Heart right ventricle (tissue), 16 donors: ENCODE measurements around the gene RFX8. TPM values are rescaled to one million over a fixed set of nuclear protein-coding genes. Genes with fewer than 3 reads are reported as not detected.

Source experiments
- ATAC-seq, 8 donors: fragments of 200-7000 bp; cut with Tn5 transposase; one replicate each; pipeline ENCODE4 v1.9.1; 2020; ENCODE audit warnings: mild to moderate bottlenecking in 8 of 8, moderate library complexity in 8 of 8, moderate number of reproducible peaks in 1 of 8
- DNase-seq, 2 donors: peaks; one replicate each; pipeline ENCODE4 v3.0.0-alpha.2; 2020
- H3K27ac ChIP-seq, 10 donors: fragments of 200-600 bp; sonication (generic) in 2 of 10; one replicate each; pipeline versions ENCODE4 v1.5.0 to v1.8.0; 2020 to 2022; ENCODE audit warnings: mild to moderate bottlenecking in 3 of 10
- H3K27me3 ChIP-seq, 7 donors: fragments of 200-600 bp; one replicate each; pipeline ENCODE4 v1.8.0; 2021 to 2022; ENCODE audit warnings: mild to moderate bottlenecking in 2 of 7
- H3K36me3 ChIP-seq, 9 donors: fragments of 200-600 bp; sonication (generic) in 1 of 9; one replicate each; pipeline versions ENCODE4 v1.5.0 to v1.8.0; 2020 to 2022; ENCODE audit warnings: mild to moderate bottlenecking in 2 of 9
- H3K4me1 ChIP-seq, 9 donors: fragments of 200-600 bp; sonication (generic) in 1 of 9; one replicate each; pipeline versions ENCODE4 v1.5.0 to v1.8.0; 2020 to 2022; ENCODE audit warnings: mild to moderate bottlenecking in 4 of 9
- H3K4me3 ChIP-seq, 10 donors: fragments of 200-600 bp; sonication (generic) in 2 of 10; one replicate each; pipeline versions ENCODE4 v1.5.0 to v1.8.0; 2020 to 2022; ENCODE audit warnings: mild to moderate bottlenecking in 7 of 10, moderate library complexity in 2 of 10
- H3K9me3 ChIP-seq, 11 donors: fragments of 200-600 bp in 10 of 11; sonication (generic) in 2 of 11; one replicate each; pipeline versions ENCODE4 v1.5.0 to v1.8.0; 2013 to 2022; ENCODE audit warnings: mild to moderate bottlenecking in 2 of 11, control low read depth in 1 of 11, moderate library complexity in 1 of 11
- CTCF ChIP-seq, 9 donors: fragments of 200-600 bp; sonication (generic) in 2 of 9; IDR thresholded peaks; one replicate each; pipeline versions ENCODE4 v1.5.0 to v1.8.0; 2021 to 2022; ENCODE audit warnings: antibody characterized with exemption in 9 of 9, mild to moderate bottlenecking in 5 of 9, moderate library complexity in 1 of 9
- WGBS, 2 donors: extraction: QIAGEN DNeasy Blood & Tissue Kit; methylation state at CpG; one replicate each; pipeline ENCODE4 v1.1.7; 2013; ENCODE audit warnings: inconsistent platforms in 1 of 2; 5-methylcytosine and 5-hydroxymethylcytosine counted together
- intact Hi-C, 10 donors: fragments of 100-400 bp; cut with DNase I; formaldehyde crosslinking; loops; one replicate each; pipeline versions ENCODE4 v1.11.1 to v1.14.2; 2022
- polyA plus RNA-seq, 2 donors: library from polyadenylated mRNA; stranded (reverse); fragments of 200-250 nt; gene quantifications; one replicate each; pipeline ENCODE4 v1.2.3, GENCODE V29; 2013
- total RNA-seq, 10 donors: library from RNA; stranded (reverse); fragmentation: NEBNext Ultra II Directional in 3 of 10; extraction: Animal tissue kit (Norgen Biotek cat#: 25700) in 3 of 10; gene quantifications; one replicate each; pipeline versions ENCODE4 v1.2.1 to v1.2.4, GENCODE V29; 2021 to 2023
- donor health status: Arrhythmogenic right ventricular cardiomyopathy.
- donor health status: ischemic (EF 13 %, LVEDD 7.1; RV severe dilation, severe dysfunction).
- donor health status: healthy with polysubstance abuse.
- donor health status: DM: no; HTN: yes; CAD: no.
- donor health status: DM: no; HTN: no; CAD: no.
- donor health status: ischemic (EF 25% LVEDD 6.9; RV normal size, moderate dysfunction).
- donor health status: ischemic (EF 25% LVEDD 5.7; RV mildly dilated, moderate dysfunction).
- donor health status: healthy.
- donor health status: DM: yes; HTN: yes; CAD: no.
- donor health status: Ischemic cardiomyopathy.
- donor health status: ischemic (EF 35%, LVEDD 5.7; RV mildly dilated, moderate dysfunction).
- donor health status: nonischemic (EF 11% LVEDD 7.7; RV severe dilation, severe dysfunction).
- donor health status: DM: yes; HTN: yes; CAD: no.
- donor health status: PGD.
- donor health status: ischemic (EF 29% LVEDD 5.4; RV normal size, mild dysfunction).
- donor health status: nonischemic (EF 23%, LVEDD 6.1; RV moderate dilation, normal function).

The RFX8 gene
- total and polyA plus RNA-seq, 12 donors = 0.15 to 0.44 (median 0.16) TPM; not detected in 5

- ATAC-seq = no peak
- H3K4me3 ChIP-seq = no peak overlapping the region
- 98 to 99% methylated on average over 2 of the region's 2 CpGs for WGBS, 2 donors
- intact Hi-C loops = no loop called here
- H3K9me3 ChIP-seq = no peaks in the 10 kb centered on the region
- no peak for TF ChIP-seq CTCF (IDR thresholded peaks at IDR 0.05)
- no peak overlapping the region for H3K27ac ChIP-seq
- peaks cover 0 to 67% (median 0%) of the 10 kb centered on the region in 7 donors for H3K27me3 ChIP-seq
- no peaks in the 10 kb centered on the region for H3K36me3 ChIP-seq
- DNase-seq = no peak
- H3K4me1 ChIP-seq = peaks cover 0 to 26% (median 19%) of the 10 kb centered on the region in 9 donors
Observed at GRCh38 chr2:101477556-101477955, 2.6 kb upstream of the RFX8 start.

GRCh38 chr2:101476605-101477208 is 1.8 kb upstream of the RFX8 start:
- Histone ChIP-seq H3K27ac (no peak overlapping the region), H3K27me3 (peaks cover 0 to 75% (median 0%) of the 10 kb centered on the region in 7 donors), H3K4me3 (no peak overlapping the region), H3K9me3 (no peaks in the 10 kb centered on the region), H3K36me3 (no peaks in the 10 kb centered on the region), H3K4me1 (peaks cover 0 to 26% (median 20%) of the 10 kb centered on the region in 9 donors)
- intact Hi-C loops = no loop called here
- WGBS, 2 donors = 92 to 95% methylated on average over 8 of the region's 8 CpGs
- ATAC-seq (no peak), DNase-seq (no peak)
- TF ChIP-seq CTCF (IDR thresholded peaks at IDR 0.05) = no peak

- ATAC-seq = peak; percentile 87 to 93 (median 90)
Observed at GRCh38 chr2:101473911-101474701, 806 bp downstream of the RFX8 start.

More at GRCh38 chr2:101473911-101474701, 806 bp downstream of the RFX8 start:
- peaks cover 0 to 79% (median 0%) of the 10 kb centered on the region in 7 donors for H3K27me3 ChIP-seq
- H3K4me3 ChIP-seq = peak overlapping the region; percentile 43 to 74 (median 58)
- intact Hi-C loops = no loop called here
- H3K36me3 ChIP-seq = no peaks in the 10 kb centered on the region
- no peaks in the 10 kb centered on the region for H3K9me3 ChIP-seq
- H3K4me1 ChIP-seq = peaks cover 0 to 26% (median 20%) of the 10 kb centered on the region in 9 donors
- H3K27ac ChIP-seq = peak overlapping the region; percentile 25 to 92 (median 82)
- WGBS, 2 donors = 0 to 1% methylated on average over 78 to 92 of the region's 92 CpGs
- TF ChIP-seq CTCF (IDR thresholded peaks at IDR 0.05) = peak in 2 of 9 donors; percentile 9 to 11
- DNase-seq = peak; percentile 66 to 71
